Gastrocnemius medialis (tissue), 4 donors: Measurements from ENCODE around the gene B3GNT4.

Experiments
- POLR2A ChIP-seq, 2 donors: fragments of 450-650 bp; IDR thresholded peaks; one replicate each; pipeline ENCODE4 v1.6.1; 2017; ENCODE audit warnings: antibody characterized with exemption in 2 of 2, mild to moderate bottlenecking in 2 of 2, moderate library complexity in 2 of 2
- TF ChIP-seq, protein P1 (sequence below), 5 experiments: fragments of 450-650 bp in 3 of 5; fragments of 200-600 bp in 2 of 5; sonication (generic) in 2 of 5; IDR thresholded peaks in 4 of 5; conservative IDR thresholded peaks in 1 of 5; 1 replicate in 4 of 5; 2 replicates in 1 of 5; pipeline ENCODE4 v1.5.1; 2016 to 2019; ENCODE audit warnings: antibody characterized with exemption in 5 of 5, mild to moderate bottlenecking in 3 of 5, moderate library complexity in 3 of 5

DNA sequence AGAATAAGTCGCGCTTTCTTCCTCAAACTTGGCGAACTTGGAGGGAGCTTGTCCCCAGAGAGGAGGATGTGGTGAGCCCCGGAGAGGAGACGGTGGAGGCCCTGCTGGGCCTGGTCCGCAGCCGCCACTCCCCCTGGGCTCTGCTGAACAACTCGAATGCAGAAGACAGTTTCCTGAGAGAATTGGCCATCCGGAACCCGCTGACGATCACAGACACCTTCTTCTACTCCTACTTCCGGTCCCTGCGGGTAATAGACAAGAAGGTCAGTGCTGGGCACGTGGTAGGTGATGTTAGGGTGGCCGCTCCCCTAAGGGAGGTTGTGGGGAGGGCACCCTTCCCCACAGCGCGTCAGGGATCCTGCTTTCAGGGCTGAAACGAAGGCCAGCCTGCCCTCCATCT, 19.0 kb upstream of the B3GNT4 start:
- TF ChIP-seq, protein P1, sequence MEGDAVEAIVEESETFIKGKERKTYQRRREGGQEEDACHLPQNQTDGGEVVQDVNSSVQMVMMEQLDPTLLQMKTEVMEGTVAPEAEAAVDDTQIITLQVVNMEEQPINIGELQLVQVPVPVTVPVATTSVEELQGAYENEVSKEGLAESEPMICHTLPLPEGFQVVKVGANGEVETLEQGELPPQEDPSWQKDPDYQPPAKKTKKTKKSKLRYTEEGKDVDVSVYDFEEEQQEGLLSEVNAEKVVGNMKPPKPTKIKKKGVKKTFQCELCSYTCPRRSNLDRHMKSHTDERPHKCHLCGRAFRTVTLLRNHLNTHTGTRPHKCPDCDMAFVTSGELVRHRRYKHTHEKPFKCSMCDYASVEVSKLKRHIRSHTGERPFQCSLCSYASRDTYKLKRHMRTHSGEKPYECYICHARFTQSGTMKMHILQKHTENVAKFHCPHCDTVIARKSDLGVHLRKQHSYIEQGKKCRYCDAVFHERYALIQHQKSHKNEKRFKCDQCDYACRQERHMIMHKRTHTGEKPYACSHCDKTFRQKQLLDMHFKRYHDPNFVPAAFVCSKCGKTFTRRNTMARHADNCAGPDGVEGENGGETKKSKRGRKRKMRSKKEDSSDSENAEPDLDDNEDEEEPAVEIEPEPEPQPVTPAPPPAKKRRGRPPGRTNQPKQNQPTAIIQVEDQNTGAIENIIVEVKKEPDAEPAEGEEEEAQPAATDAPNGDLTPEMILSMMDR (IDR thresholded peaks at IDR 0.05 in 4 of 5, conservative IDR thresholded peaks at IDR 0.05 in 1 of 5) = no peak
- no peak for TF ChIP-seq POLR2A (IDR thresholded peaks at IDR 0.05)
